Measurements from ENCODE around the gene SCN2A.

Gene SCN2A

DNA sequence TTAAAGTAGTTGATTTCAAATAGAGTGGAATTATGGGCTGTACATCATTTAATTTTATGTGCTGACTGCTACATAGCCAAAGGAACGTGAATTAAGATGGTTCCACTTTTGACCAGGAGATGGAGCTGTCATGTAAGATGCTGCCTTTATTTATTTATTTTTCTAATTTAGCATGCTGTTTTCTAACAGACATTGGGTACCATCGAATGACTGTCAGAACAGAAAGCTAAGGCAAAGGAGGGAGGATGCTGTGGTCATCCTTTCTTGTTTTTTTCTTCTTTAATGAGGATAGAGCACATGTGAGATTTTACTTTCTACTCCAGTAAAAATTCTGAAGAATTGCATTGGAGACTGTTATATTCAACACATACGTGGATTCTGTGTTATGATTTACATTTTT, at the start of gene SCN2A:
Gene SCN2A, plus strand, starts transcription at position 185 of the 400 bp plus-strand sequence. CDS start 56,410 bp downstream, outside the sequence.
- peak; percentile 19 for DNase-seq

DNA sequence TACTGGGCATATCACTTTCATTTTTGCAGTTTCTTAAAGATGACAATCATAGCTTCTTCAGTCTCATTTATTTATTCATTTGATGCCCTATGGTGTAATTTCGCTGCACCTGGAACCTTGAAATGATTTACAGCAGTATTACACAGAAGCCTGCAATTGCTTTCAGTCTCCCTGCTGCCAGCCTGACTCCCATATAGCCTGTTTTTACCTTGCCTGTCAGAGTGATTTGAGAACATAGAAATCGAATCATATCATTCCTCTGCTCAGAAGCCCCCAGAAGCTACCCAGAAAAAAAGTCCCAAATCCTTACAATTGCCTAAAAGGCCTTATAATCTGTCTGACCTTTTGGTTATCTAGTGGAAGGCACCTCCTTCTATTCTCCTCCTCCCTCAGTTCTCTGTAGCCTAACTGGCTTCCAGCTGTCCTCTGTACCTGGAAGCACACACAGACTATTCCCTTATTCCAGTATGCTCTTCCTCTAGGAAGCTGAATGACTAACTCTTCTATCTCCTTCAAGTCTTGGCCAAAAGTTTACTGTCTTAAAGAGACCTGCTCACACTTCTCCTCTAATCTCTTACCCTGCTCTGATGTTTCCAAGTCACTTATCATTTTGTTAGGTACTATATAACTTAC, 48.0 kb upstream of the SCN2A start:
- DNase-seq: no peak

DNA sequence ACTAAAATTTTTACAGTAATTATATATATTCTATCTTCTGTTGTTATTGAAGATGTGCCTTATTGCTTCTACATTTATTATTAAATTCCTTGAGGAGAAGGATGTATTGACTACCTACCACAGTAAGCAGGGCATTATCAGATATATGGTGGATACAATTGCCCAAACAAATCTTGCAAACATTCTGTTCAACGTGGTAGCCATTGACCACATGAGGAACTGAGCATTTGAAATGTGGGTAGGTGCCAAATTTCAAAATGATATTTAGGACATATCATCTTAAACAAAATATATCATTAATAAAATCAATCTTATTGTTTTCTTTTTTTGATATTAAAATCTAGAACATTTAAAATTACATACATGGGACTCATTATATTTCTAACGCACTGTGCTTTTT, 46.5 kb upstream of the SCN2A start:
- no peak for DNase-seq

DNA sequence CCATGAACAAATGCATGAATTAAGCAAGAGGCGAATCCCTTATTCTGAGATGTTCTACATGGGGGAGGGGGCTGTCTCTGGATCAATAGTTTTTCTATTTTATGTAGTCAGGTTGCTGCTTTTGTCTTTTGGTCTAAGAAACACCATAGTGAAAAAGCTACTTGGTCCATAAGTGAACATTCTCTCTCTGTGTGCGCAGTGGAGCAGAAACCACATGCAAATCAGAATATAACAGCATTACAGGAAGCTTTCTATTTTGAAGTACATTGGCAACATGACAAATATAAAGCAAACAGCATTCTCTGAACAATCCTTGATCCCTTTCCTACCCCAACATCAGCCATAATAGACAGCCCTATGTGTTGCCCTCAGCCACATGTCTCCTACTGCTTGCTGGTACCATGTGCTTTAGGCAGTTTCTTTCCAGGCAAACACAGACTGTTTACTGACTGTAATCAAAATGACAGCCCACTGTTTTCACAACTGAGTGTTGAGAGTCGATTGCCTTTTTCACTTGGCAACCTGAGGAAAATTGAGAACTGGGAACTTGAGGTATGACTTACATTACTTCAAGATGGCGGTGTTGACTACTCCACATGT, 45.9 kb upstream of the SCN2A start:
- DNase-seq: no peak

DNA sequence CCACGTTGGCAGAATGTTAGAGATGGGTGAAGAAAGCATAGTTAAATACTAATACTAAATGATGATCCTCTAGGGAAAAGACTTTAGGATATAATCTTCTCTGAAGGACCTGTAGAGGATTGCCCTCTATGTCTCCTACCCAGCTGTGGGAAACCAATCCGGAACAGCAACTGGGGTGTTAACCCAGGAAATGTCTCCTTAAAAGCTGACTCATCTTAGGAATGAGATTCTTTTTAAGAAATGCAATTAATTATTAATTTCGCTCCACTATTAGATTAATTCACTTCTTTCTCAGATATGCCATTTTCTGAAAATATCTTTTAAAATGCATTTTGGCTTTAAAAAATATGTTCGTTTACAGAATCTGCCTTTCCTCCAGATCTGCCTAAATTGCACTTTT, 42.8 kb upstream of the SCN2A start:
- no peak for DNase-seq

DNA sequence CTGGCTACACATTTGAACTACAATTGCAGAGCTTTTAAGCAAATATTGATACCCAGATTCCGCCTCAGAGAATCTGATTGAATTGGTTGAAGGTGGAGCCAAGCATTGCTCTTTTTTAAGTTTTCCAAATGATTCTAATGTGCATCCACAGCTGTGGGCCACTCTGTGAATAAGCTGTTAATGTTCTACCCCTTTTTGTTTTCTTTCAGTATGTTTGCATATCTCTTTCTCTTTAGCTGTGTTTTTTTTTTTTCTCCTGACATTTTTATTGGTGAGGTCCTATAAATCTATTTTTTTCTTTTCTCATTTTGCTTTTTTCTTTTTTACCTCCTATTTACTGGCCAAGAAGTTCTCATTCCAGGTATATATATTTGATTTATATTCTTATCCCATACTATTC, 41.9 kb upstream of the SCN2A start:
- no peak for DNase-seq

DNA sequence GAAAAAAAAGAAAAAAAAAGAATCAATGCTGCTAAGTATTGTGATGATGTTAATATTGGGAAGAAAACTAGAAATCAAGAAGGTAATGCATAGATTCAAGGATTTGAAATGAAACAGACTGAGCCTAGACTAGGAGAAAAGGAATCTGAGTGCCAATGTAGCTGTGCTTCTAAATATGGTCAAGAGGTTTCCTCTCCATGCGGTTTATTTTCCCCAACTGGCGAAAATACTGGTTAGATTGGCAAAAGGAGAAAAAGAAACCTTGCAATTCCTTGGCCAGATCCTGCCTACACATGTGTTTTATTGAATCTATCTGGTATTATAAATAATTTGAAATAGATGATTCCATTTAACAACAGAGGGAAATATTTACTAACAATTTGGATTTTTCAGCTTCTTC, 41.0 kb upstream of the SCN2A start:
- DNase-seq: no peak

DNA sequence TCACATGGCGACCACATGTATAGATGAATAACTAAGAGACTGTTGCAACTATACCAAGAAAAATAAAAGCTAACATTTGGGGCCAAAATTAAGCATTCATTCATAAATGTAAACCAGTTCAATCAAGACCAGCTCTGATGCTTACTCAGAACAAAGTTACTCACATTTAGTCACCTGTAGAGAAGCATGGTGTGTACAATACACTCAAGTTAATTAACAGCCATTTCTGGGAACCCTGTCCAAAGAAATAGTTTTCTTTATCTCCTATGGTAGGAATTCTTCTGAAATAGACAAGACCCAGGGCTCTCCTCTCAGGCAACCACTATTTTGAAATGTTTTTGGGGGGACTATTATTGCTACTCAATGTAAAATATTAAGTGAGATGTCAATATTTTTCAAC, 37.0 kb upstream of the SCN2A start:
- DNase-seq: no peak

DNA sequence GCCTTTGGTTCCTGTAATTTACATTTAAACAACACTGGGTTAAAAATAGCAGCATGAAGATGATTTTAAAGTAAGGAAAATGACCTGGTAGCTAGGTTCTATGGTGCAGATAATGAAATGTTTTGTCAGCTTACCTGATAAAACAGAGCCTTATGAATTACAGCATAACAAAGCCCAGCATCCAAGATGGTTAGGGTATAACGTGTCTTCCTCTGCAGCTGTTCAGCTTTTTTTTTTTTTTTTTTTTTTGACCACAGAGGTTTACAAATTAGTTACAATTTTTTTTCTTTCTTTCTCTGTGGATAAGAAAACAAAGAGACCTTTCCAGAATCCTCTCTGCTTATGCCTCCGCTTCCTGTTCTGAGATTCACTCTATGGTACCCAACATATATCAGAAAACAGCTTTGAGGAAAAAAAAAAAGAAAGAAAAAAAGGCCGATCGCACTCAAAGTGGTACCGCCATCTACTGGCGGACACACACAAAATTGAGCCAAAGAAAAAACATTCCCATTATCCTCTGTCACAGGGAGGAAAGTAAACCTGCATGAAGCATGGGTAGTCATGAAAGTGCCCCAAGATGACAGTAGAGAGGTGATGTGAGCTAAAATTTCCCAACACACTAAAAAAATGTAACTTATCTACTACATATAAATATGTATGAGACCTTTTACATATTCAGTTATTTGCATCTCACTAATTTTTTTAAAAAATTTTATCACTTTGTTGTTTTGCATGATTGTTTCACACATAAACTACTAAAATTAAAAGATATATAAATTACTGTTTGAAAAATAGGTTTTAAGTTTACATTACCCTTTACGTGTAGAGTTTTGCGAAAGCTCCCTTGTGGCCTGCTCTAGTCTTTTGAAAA, 35.3 kb upstream of the SCN2A start, which contains the start of gene SCN3A:
Gene SCN3A, minus strand, starts transcription at position 362 of the 871 bp plus-strand sequence. CDS start 27,656 bp downstream, outside the sequence.
- peak; percentile 20 for DNase-seq

DNA sequence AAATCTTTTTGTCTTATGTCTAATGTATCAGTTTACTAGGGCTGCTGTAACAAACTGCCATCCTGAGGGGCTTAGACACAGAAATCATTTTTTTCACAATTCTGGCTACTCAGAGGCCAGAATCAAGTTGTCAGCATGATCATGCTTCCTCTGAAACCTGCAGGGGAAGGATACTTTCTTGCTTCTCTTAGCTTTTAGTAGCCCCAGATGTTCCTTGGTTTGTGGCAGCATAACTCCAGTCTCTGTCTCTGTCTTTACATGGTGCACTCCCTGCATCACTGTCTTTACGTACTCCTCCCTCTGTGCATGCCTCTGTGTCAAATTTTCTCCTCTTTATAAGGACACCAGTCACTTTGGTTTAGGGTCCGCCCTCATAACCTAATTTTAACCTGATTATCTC, 33.3 kb upstream of the SCN2A start:
- DNase-seq: no peak

DNA sequence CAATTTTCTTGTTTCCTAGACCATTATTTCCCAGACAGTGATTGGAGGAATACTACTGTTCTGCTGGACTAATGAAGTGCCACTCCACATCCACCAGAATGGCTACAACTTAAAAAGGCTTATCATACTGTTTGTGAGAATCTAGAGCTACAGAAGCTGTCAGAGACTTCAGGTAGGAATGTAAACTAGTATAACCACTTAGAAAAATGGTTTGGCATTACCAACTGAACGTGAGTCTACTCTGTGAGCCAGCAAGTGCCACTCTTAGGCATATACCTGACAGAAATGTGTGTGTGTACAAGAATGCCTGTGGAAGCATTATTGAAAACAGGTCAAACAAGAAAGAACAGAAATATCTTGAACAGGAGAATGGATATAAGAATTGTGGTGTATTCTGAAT, 31.1 kb upstream of the SCN2A start:
- DNase-seq: no peak

DNA sequence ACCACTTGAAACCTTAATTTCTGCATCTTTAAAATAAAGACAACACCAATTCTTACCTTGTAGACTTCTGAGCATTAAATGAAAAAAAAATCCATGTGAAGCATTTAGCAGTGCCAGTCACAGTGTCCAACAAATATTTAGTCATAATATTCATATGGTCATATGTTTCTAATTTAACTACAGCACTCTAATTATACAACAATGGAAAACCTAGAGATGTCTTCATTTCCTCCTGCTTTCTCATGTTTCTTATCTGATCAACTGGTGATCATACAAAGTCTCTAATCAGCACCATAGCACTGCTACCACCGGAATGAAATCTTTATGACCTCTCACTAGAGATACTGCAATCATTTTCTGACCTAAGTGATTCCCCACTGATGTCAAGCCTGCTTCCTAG, 25.1 kb upstream of the SCN2A start:
- DNase-seq: no peak

DNA sequence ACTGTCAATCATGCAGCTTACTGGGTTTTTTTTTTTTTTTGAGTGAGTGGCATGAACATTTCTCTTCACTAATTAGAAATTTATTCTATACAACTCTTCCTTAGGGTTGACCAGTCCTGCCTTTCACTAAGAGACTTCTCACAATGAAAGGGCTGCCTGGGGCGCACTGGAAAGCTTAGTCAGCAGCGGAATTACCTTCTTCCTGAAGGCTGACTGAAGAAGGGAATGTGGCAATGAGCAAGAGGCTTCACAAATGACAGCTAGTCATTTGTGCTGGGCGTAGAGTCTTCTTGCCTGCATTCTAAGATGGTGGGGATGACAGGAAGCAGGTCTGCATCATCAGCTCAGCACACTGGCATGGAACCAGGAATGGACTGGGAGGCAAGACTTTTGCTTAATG, 19.7 kb upstream of the SCN2A start:
- no peak for DNase-seq

DNA sequence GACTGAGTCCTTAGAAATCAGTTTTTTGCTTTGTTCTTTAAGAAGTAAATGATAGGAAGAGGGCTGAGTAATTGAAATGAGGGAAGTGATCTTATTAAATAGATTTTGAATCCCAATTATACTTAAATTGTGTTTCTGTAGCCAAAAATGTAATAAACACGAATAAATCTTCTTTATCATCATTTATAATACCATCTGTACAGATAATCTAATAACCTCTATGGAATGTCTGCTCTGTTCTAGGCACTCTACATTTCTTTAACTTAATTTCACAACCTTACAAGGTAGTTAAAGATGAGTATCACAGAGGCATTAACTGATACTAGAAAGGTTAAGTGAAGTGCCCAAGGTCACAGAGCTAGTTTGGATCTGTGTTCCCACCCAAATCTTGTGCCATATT, 14.3 kb upstream of the SCN2A start:
- no peak for DNase-seq

DNA sequence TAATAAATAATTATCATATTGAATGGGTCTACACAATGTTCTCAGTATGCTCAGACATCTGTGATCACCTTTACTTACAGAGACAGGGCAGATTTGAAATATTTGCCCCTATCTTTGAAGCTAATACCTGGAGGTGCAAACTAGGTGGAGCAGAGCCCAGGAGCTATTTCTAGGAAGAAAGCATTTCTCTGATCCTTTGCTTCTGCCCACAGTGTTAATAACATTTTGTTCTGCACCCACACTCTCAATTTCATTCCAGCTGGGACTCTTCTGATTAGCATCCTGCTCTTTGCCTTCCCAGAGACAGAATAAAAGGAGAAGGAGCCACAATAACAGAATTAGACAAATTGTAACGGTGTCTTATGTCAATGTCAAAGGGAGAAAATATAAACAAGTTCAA, 11.6 kb upstream of the SCN2A start:
- no peak for DNase-seq

DNA sequence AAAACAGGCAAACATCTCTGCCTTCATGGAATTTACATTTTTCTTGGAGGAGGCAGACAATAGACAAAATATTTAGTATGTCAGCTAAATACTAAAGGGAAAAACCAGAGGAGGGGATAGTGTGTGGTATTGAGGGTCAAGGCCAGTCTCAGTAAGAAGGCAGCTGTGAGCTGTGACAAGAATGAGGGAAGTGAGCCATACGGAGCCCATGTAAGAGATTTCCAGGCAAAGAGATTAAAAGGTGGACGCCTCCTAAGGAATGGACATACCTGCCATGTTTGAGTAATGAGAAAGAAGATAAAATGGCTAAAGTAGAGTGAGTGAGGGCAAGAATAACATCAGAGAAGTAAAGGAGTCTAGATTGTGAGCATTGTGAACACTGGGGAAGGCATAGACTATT, 2.2 kb upstream of the SCN2A start:
- DNase-seq: no peak

DNA sequence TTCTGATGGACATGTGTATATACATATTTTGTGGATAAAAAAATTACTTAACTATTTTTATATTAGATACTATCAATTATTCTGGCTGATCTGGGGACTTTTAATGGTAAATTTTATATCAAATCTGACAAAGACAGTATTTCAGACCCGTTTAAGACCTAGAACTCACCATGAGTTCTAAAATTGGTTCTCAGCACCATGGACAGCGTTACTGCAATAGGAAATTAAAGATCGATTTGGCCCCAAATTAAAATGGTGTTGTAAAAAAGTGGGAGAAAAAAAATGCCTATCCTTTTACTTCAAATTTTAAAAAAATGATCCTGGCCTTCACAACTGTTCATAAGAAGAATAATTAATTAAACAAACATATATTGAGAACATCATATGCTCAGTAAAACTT, 919 bp upstream of the SCN2A start:
- peak; percentile 16 for DNase-seq

DNA sequence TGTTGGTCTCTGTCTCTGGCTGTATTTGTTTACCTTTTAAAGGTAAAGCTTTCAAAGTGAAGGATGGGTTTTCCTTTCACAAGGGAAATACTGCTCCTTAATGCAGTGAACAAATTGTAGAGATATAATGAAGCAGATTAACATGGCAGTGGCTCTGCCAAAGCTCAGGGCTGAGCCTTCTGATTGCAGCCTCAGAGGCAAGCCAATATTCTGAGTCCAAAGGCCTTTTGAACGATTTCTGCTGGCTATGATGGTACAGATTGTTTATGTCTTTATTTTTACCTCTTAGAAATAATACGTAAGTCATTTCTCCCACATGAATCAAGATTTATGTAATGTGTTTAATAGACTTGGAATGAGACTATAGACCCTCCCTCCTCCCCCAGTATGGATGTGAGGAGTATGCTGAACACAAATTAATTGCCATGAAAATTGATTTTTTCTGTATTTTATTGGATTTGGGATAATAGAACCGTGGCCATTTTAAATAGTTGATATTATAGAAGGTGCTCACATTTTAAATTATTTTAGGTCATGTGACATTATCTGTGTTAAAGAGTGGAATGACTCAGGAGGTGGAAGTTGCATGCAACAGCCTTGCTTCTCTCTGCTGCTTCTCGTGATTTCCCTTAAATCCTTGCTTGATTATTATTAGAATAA, 772 bp downstream of the SCN2A start:
- DNase-seq: no peak

DNA sequence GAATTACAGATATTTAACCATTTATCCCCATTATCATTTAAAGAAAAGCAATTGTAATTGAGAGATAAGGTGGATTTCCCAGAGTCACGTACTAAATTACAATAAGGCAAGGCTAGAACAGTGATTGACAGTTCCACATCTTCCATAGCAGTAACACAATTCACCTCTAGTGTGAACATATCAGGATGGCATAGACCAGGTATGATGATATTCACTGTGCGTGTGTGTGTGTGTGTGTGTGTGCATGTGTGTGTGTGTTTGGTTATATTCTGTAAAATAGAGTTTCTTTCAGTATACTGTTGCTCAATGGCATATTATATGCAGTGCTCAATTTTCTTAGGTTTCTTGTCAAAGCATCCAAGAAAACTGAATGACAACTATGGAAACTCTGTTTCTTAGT, 1.7 kb downstream of the SCN2A start:
- DNase-seq: no peak

DNA sequence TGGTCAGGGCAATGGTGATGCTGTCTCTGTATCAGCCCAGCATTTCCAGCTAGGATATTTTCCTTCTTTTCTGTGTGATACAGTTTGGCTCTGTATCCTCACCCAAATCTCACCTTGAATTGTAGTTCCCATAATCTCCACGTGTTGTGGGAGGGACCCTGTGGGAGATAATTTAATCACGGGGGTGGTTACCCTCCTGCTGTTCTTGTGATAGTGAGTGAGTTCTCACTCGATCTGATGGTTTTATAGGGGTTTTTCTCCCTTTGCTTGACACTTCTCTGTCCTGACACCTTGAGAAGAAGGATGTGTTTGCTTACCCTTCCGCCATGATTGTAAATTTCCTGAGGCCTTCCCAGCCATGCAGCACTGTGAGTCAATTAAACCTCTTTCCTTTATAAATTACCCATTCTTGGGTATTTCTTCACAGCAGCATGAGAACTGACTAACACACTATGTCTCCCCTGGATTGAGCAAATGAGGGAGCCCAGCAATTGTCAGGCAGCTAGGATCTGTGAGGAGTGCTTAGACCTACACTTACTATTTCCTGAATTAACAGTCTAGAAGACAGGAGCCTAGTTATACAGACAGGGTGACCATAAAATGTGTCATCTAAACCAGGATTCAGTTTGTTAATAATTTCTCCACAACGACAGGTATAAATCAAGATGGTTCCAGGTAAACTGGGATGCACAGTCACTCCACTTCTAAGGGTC, 6.0 kb downstream of the SCN2A start:
- no peak for DNase-seq

DNA sequence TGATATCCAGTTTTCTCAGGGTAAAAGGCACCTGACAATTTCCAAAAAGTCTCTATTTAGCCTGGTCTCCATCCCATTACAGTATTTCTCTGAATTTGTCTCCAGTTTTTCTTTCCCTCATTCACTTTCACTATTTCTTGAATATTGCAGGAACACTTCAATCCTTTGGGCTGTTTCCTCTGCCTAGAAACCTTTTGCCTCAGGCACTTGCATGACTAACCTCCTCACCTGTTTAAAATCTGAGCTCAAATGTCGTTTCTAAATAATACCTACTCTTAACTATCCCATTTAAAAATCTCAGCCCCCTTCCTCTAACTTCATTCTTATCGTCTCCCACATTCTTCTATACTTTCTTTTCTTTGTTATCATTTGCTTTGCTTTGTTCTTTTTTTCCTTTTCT, 9.0 kb downstream of the SCN2A start:
- DNase-seq: no peak

DNA sequence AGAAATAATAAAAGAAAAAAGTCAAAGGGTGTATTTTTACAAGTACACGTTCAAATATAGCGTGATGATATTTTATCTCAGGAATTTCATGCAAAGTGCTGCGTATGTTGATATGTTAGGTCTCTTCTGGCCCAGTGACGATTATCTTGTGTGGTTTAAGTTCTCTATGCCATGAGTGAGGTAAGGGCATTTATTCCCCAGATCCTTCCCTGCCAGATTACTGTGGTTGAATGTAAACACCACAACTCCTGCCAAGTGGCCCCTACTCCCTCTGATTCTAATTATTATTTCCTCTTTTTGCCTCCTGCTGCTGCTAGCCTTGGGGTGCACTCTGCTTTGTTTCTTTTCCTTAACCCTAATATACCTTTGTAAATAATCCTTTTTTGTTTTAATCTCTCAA, 12.2 kb downstream of the SCN2A start:
- no peak for DNase-seq

DNA sequence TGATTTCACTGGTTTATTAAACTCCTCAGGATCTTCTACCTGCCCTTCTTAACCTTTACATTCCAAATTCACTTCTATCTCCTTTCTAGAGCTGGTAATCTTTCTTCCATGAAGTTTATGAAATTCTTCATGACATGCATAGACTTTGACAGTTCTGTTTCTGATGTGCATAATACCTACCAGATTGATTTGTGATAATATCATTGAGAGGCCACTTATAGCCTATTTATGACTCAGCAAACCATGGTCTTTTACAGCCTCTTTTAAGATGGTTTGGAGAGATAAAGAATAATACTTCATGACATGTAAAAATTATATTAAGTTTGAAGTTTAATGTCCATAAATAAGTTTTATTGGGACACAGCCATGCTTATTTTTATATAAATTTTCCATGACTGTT, 14.0 kb downstream of the SCN2A start:
- DNase-seq: no peak

Measured in KG1 (cell line).